LNCAP (cell line): Measurements from ENCODE around the gene GNE.

ENCODE experiments used
- CTCF ChIP-seq: fragments of 450-650 bp; IDR thresholded peaks from 2 replicates; pipeline ENCODE4 v1.5.1; 2017; ENCODE audit warnings: mild to moderate bottlenecking

GNE gene

GRCh38 chr9:36278243-36278642, 20.0 kb upstream of the GNE start:
- no peak for TF ChIP-seq CTCF

- TF ChIP-seq CTCF = no peak
These were observed 18.5 kb upstream of the GNE start for GRCh38 chr9:36276781-36277181.

- TF ChIP-seq CTCF = no peak
These were observed 18.0 kb upstream of the GNE start for GRCh38 chr9:36276254-36276653.

- no peak for TF ChIP-seq CTCF
These were observed 16.8 kb upstream of the GNE start for GRCh38 chr9:36275060-36275459.

- no peak for TF ChIP-seq CTCF
These were observed 9.8 kb upstream of the GNE start for GRCh38 chr9:36268007-36268427.

- TF ChIP-seq CTCF = no peak
These were observed 6.6 kb upstream of the GNE start for GRCh38 chr9:36264896-36265295.

- TF ChIP-seq CTCF = no peak
These were observed 5.4 kb upstream of the GNE start for GRCh38 chr9:36263683-36264082.

GRCh38 chr9:36258996-36259533, 817 bp upstream of the GNE start:
- TF ChIP-seq CTCF = no peak
